Loucy (cell line): Measurements from ENCODE around the gene PIEZO1.
A peak's percentile ranks its signal among the peaks of the same experiment; 100 is the strongest.

ENCODE experiments used
- H2AFZ ChIP-seq: fragments of 200-600 bp; sonication (generic); 2 replicates; pipeline ENCODE4 v1.6.0; 2016; ENCODE audit warnings: antibody characterized with exemption, mild to moderate bottlenecking, low read length, moderate library complexity
- H3F3A ChIP-seq: fragments of 200-600 bp; 2 replicates; pipeline ENCODE4 v1.6.0; 2016; ENCODE audit warnings: antibody characterized with exemption, low read depth, mild to moderate bottlenecking
- H3K27me3 ChIP-seq: fragments of 200-600 bp; sonication (generic); 2 replicates; pipeline ENCODE4 v1.6.1; 2014; ENCODE audit warnings: low read length, mild to moderate bottlenecking; ENCODE audit not compliant: insufficient read depth, poor library complexity, severe bottlenecking
- H3K36me3 ChIP-seq: fragments of 200-600 bp; sonication (generic); 2 replicates; pipeline ENCODE4 v1.6.1; 2016; ENCODE audit warnings: low read length; ENCODE audit not compliant: insufficient read depth
- H3K4me1 ChIP-seq: fragments of 200-600 bp; sonication (generic); 2 replicates; pipeline ENCODE4 v1.5.1; 2014; ENCODE audit warnings: low read length, mild to moderate bottlenecking; ENCODE audit not compliant: insufficient read depth, poor library complexity, severe bottlenecking
- H3K4me2 ChIP-seq: fragments of 200-600 bp; sonication (generic); 2 replicates; pipeline ENCODE4 v1.6.0; 2014; ENCODE audit warnings: antibody characterized with exemption, low read length, low read depth, mild to moderate bottlenecking; ENCODE audit not compliant: poor library complexity, severe bottlenecking
- H3K4me3 ChIP-seq: fragments of 200-600 bp; sonication (generic); 2 replicates; pipeline ENCODE4 v1.5.1; 2014; ENCODE audit warnings: low read length, mild to moderate bottlenecking, mixed read lengths; ENCODE audit not compliant: poor library complexity, severe bottlenecking
- H3K79me2 ChIP-seq: fragments of 200-600 bp; sonication (generic); 2 replicates; pipeline ENCODE4 v1.6.1; 2014; ENCODE audit warnings: low read length; ENCODE audit not compliant: insufficient read depth
- H3K9ac ChIP-seq: fragments of 200-600 bp; sonication (generic); 2 replicates; pipeline ENCODE4 v1.6.0; 2014; ENCODE audit warnings: mild to moderate bottlenecking, low read depth, low read length, moderate library complexity; ENCODE audit not compliant: poor library complexity, severe bottlenecking
- H3K9me2 ChIP-seq: fragments of 200-600 bp; sonication (generic); replicated peaks from 2 replicates; pipeline ENCODE4 v1.6.1; 2016; ENCODE audit warnings: low read depth, low read length, mixed read lengths
- H3K9me3 ChIP-seq: fragments of 200-600 bp; sonication (generic); 2 replicates; pipeline ENCODE4 v1.6.1; 2014; ENCODE audit warnings: mild to moderate bottlenecking, antibody characterized with exemption, low read length, low read depth; ENCODE audit not compliant: insufficient read depth
- H4K20me1 ChIP-seq: fragments of 200-600 bp; sonication (generic); 2 replicates; pipeline ENCODE4 v1.6.0; 2014; ENCODE audit warnings: antibody characterized with exemption, low read length, mild to moderate bottlenecking; ENCODE audit not compliant: insufficient read depth, poor library complexity, severe bottlenecking
- CTCF ChIP-seq: fragments of 200-600 bp; sonication (generic); conservative IDR thresholded peaks from 2 replicates; pipeline ENCODE4 v1.5.1; 2014; ENCODE audit warnings: mild to moderate bottlenecking, antibody characterized with exemption, low read length
- EZH2phosphoT487 ChIP-seq: fragments of 200-600 bp; IDR thresholded peaks from 2 replicates; pipeline ENCODE4 v1.6.1; 2018; ENCODE audit warnings: antibody characterized with exemption, mild to moderate bottlenecking, moderate library complexity, borderline replicate concordance

The PIEZO1 gene

GRCh38 chr16:88771294-88771772 is 13.7 kb downstream of the PIEZO1 start:
- peaks cover 43% of the 10 kb centered on the region for H4K20me1 ChIP-seq
- no peak overlapping the region for H3K9ac ChIP-seq
- no peak overlapping the region for H2AFZ ChIP-seq
- H3K9me2 ChIP-seq = no peaks in the 10 kb centered on the region
- no peaks in the 10 kb centered on the region for H3K36me3 ChIP-seq
- H3K4me3 ChIP-seq = no peak overlapping the region
- no peaks in the 10 kb centered on the region for H3K27me3 ChIP-seq
- TF ChIP-seq CTCF = no peak
- TF ChIP-seq EZH2phosphoT487 = no peak
- peaks cover 89% of the 10 kb centered on the region for H3K79me2 ChIP-seq
- H3F3A ChIP-seq = no peaks in the 10 kb centered on the region
- H3K9me3 ChIP-seq = no peaks in the 10 kb centered on the region
- H3K4me1 ChIP-seq = peaks cover 3% of the 10 kb centered on the region
- peak overlapping the region; percentile 50 for H3K4me2 ChIP-seq

GRCh38 chr16:88770461-88771293 is 14.3 kb downstream of the PIEZO1 start:
- Histone ChIP-seq H3F3A (no peaks in the 10 kb centered on the region), H3K36me3 (no peaks in the 10 kb centered on the region), H3K4me3 (no peak overlapping the region), H4K20me1 (peaks cover 43% of the 10 kb centered on the region), H3K79me2 (peaks cover 91% of the 10 kb centered on the region), H3K27me3 (no peaks in the 10 kb centered on the region), H3K9me3 (no peaks in the 10 kb centered on the region), H3K9me2 (no peaks in the 10 kb centered on the region), H3K4me2 (peak overlapping the region; percentile 50), H2AFZ (no peak overlapping the region), H3K4me1 (peaks cover 3% of the 10 kb centered on the region), H3K9ac (no peak overlapping the region)
- TF ChIP-seq EZH2phosphoT487 (no peak), CTCF (no peak)

GRCh38 chr16:88769617-88770460 is 15.2 kb downstream of the PIEZO1 start:
- no peaks in the 10 kb centered on the region for H3K27me3 ChIP-seq
- H3K79me2 ChIP-seq = peaks cover 86% of the 10 kb centered on the region
- peaks cover 3% of the 10 kb centered on the region for H3K4me1 ChIP-seq
- H3K4me3 ChIP-seq = no peak overlapping the region
- no peak overlapping the region for H3K4me2 ChIP-seq
- H3K36me3 ChIP-seq = no peaks in the 10 kb centered on the region
- H3K9me3 ChIP-seq = no peaks in the 10 kb centered on the region
- TF ChIP-seq EZH2phosphoT487 (no peak), CTCF (no peak)
- no peak overlapping the region for H3K9ac ChIP-seq
- peaks cover 46% of the 10 kb centered on the region for H4K20me1 ChIP-seq
- H3K9me2 ChIP-seq = no peaks in the 10 kb centered on the region
- no peaks in the 10 kb centered on the region for H3F3A ChIP-seq
- no peak overlapping the region for H2AFZ ChIP-seq
